Spleen (tissue), 11 donors: ENCODE measurements around the gene B4GALNT2. TPM values are rescaled to one million over a fixed set of nuclear protein-coding genes. Genes with fewer than 3 reads are reported as not detected.

Experiments used
- DNase-seq: peaks from one replicate; pipeline ENCODE4 v3.0.0-alpha.2; 2020
- H3K27ac ChIP-seq, 8 donors: fragments of 200-600 bp; sonication (generic) in 7 of 8; 1 replicate in 4 of 8; 2 replicates in 4 of 8; pipeline versions ENCODE4 v1.5.0 to v1.8.0; 2016 to 2021; ENCODE audit warnings: inconsistent platforms in 4 of 8, mild to moderate bottlenecking in 4 of 8, moderate library complexity in 1 of 8
- H3K27me3 ChIP-seq, 7 donors: fragments of 200-600 bp; sonication (generic) in 6 of 7; replicated peaks in 1 of 7; 1 replicate in 4 of 7; 2 replicates in 3 of 7; pipeline versions ENCODE4 v1.5.0 to v1.8.0; 2016 to 2021; ENCODE audit warnings: inconsistent platforms in 3 of 7, mild to moderate bottlenecking in 1 of 7
- H3K36me3 ChIP-seq, 6 donors: fragments of 200-600 bp; sonication (generic) in 5 of 6; 1 replicate in 4 of 6; 2 replicates in 2 of 6; pipeline versions ENCODE4 v1.5.0 to v1.8.0; 2016 to 2021; ENCODE audit warnings: inconsistent platforms in 2 of 6
- H3K4me1 ChIP-seq, 6 donors: fragments of 200-600 bp; sonication (generic) in 5 of 6; 1 replicate in 3 of 6; 2 replicates in 3 of 6; pipeline versions ENCODE4 v1.5.0 to v1.8.0; 2016 to 2021; ENCODE audit warnings: inconsistent platforms in 3 of 6
- H3K4me3 ChIP-seq, 8 donors: fragments of 200-600 bp; sonication (generic) in 7 of 8; 1 replicate in 4 of 8; 2 replicates in 4 of 8; pipeline versions ENCODE4 v1.5.0 to v1.8.0; 2016 to 2021; ENCODE audit warnings: inconsistent platforms in 4 of 8, mild to moderate bottlenecking in 4 of 8, moderate library complexity in 2 of 8
- H3K9me3 ChIP-seq, 8 donors: fragments of 200-600 bp; sonication (generic) in 7 of 8; 1 replicate in 4 of 8; 2 replicates in 4 of 8; pipeline versions ENCODE4 v1.5.0 to v1.8.0; 2016 to 2021; ENCODE audit warnings: inconsistent platforms in 4 of 8
- CTCF ChIP-seq, 11 experiments: fragments of 200-600 bp in 7 of 11; fragments of 450-650 bp in 4 of 11; sonication (generic) in 4 of 11; IDR thresholded peaks in 8 of 11; conservative IDR thresholded peaks in 3 of 11; 1 replicate in 7 of 11; 2 replicates in 4 of 11; pipeline versions ENCODE4 v1.4.0 to v1.8.0; 2016 to 2021; ENCODE audit warnings: antibody characterized with exemption in 11 of 11, inconsistent platforms in 4 of 11, mild to moderate bottlenecking in 1 of 11
- POLR2A ChIP-seq, 3 donors: fragments of 450-650 bp; IDR thresholded peaks; one replicate each; pipeline ENCODE4 v1.5.1; 2017; ENCODE audit warnings: antibody characterized with exemption in 3 of 3, mild to moderate bottlenecking in 1 of 3
- POLR2AphosphoS5 ChIP-seq, 3 donors: sonication (generic); formaldehyde crosslinking; IDR thresholded peaks; one replicate each; pipeline ENCODE4 v1.5.1; 2017; ENCODE audit warnings: antibody characterized with exemption in 3 of 3
- WGBS, 5 donors: extraction: QIAGEN DNeasy Blood & Tissue Kit in 3 of 5; methylation state at CpG; one replicate each; pipeline versions ENCODE4 v1.1.5 to v1.1.7; 2013 to 2018; 5-methylcytosine and 5-hydroxymethylcytosine counted together
- intact Hi-C: fragments of 100-400 bp; cut with DNase I; formaldehyde crosslinking; loops from one replicate; pipeline ENCODE4 v1.15.0; 2023; ENCODE audit warnings: low total_unique reads
- polyA plus RNA-seq, 3 donors: library from polyadenylated mRNA; stranded (reverse); fragments of 200-250 nt; gene quantifications; one replicate each; pipeline ENCODE4 v1.2.1, GENCODE V29; 2013
- total RNA-seq, 7 donors: library from RNA; depleted of rRNA in 3 of 7; stranded (reverse); fragments of >200 nt in 3 of 7; fragmentation: NEBNext Ultra II Directional in 4 of 7; extraction: Animal tissue kit (Norgen Biotek cat#: 25700) in 4 of 7; gene quantifications; one replicate each; pipeline versions ENCODE4 v1.1.0 to v1.2.1, GENCODE V29; 2016 to 2021
- donor health status: healthy with polysubstance abuse.
- donor health status: DM: no; HTN: no; CAD: no; lungs with moderate emphysema.
- donor health status: DM: no; HTN: no; CAD: no.
- donor health status: Bipolar disorder and iron deficiency.
- donor health status: healthy.
- donor health status: DM: no; HTN: no; CAD: no.
- donor health status: DM: yes; HTN: yes; CAD: no.

The B4GALNT2 gene
- total and polyA plus RNA-seq, 10 donors: 0.10 to 0.21 (median 0.18) TPM; not detected in 6

- Histone ChIP-seq H3K4me1 (peaks cover 2 to 30% (median 11%) of the 10 kb centered on the region in 6 donors), H3K4me3 (no peak overlapping the region), H3K27ac (no peak overlapping the region), H3K9me3 (no peaks in the 10 kb centered on the region), H3K27me3 (no peaks in the 10 kb centered on the region), H3K36me3 (peaks cover 0 to 10% (median 0%) of the 10 kb centered on the region in 6 donors)
- intact Hi-C loops: no loop called here
- WGBS, 5 donors: 56 to 81% (median 65%) methylated on average over 2 of the region's 2 CpGs
- TF ChIP-seq POLR2A (IDR thresholded peaks at IDR 0.05) (no peak), CTCF (IDR thresholded peaks at IDR 0.05 in 8 of 11, conservative IDR thresholded peaks at IDR 0.05 in 3 of 11) (no peak), POLR2AphosphoS5 (IDR thresholded peaks at IDR 0.05) (no peak)
- no peak for DNase-seq
Measured at GRCh38 chr17:49203796-49204195, 71.2 kb downstream of the B4GALNT2 start.

- H3K36me3 ChIP-seq: peaks cover 0 to 10% (median 0%) of the 10 kb centered on the region in 6 donors
- intact Hi-C loops: no loop called here
- H3K27ac ChIP-seq: no peak overlapping the region
- TF ChIP-seq POLR2AphosphoS5 (IDR thresholded peaks at IDR 0.05) (no peak), CTCF (IDR thresholded peaks at IDR 0.05 in 8 of 11, conservative IDR thresholded peaks at IDR 0.05 in 3 of 11) (no peak), POLR2A (IDR thresholded peaks at IDR 0.05) (no peak)
- no peaks in the 10 kb centered on the region for H3K9me3 ChIP-seq
- DNase-seq: peak; percentile 6
- no peaks in the 10 kb centered on the region for H3K27me3 ChIP-seq
- WGBS, 5 donors: 90 to 100% (median 96%) methylated on average over 2 of the region's 2 CpGs
- H3K4me3 ChIP-seq: no peak overlapping the region
- H3K4me1 ChIP-seq: peaks cover 9 to 37% (median 19%) of the 10 kb centered on the region in 6 donors
Measured at GRCh38 chr17:49204516-49204915, 71.9 kb downstream of the B4GALNT2 start.

- Histone ChIP-seq H3K9me3 (no peaks in the 10 kb centered on the region), H3K36me3 (peaks cover 0 to 22% (median 0%) of the 10 kb centered on the region in 6 donors), H3K27ac (peak overlapping the region in 7 of 8 donors; percentile 80 to 94 (median 88)), H3K27me3 (no peaks in the 10 kb centered on the region), H3K4me3 (peak overlapping the region in 5 of 8 donors; percentile 63 to 88 (median 77)), H3K4me1 (peaks cover 29 to 73% (median 64%) of the 10 kb centered on the region in 6 donors)
- WGBS, 5 donors: 71 to 78% (median 75%) methylated on average over 10 of the region's 10 CpGs
- no peak for DNase-seq
- intact Hi-C loops: no loop called here
- TF ChIP-seq CTCF (IDR thresholded peaks at IDR 0.05 in 8 of 11, conservative IDR thresholded peaks at IDR 0.05 in 3 of 11) (no peak), POLR2AphosphoS5 (IDR thresholded peaks at IDR 0.05) (no peak), POLR2A (IDR thresholded peaks at IDR 0.05) (no peak)
Measured at GRCh38 chr17:49209061-49209571, 76.5 kb downstream of the B4GALNT2 start.

GRCh38 chr17:49210158-49211029 is 77.8 kb downstream of the B4GALNT2 start, which contains the start of the genes ABI3 and GNGT2:
ABI3 (plus strand) TSS chr17:49210707; CDS start chr17:49210725, 18 bp downstream.
GNGT2 (minus strand) TSS chr17:49210574; CDS start chr17:49207422, 3,152 bp downstream.
- no peaks in the 10 kb centered on the region for H3K27me3 ChIP-seq
- H3K9me3 ChIP-seq: no peaks in the 10 kb centered on the region
- peaks cover 41 to 86% (median 76%) of the 10 kb centered on the region in 6 donors for H3K4me1 ChIP-seq
- intact Hi-C loops: no loop called here
- TF ChIP-seq POLR2AphosphoS5 (IDR thresholded peaks at IDR 0.05): peak; percentile 82 to 97 (median 96)
- no peak for TF ChIP-seq CTCF (IDR thresholded peaks at IDR 0.05 in 8 of 11, conservative IDR thresholded peaks at IDR 0.05 in 3 of 11)
- peak in 2 of 3 donors; percentile 85 to 95 for TF ChIP-seq POLR2A (IDR thresholded peaks at IDR 0.05)
- peak within 1 kb of the TSS; percentile 71 to 94 (median 87) for H3K27ac ChIP-seq
- peak; percentile 91 for DNase-seq
- peaks cover 0 to 29% (median 0%) of the 10 kb centered on the region in 6 donors for H3K36me3 ChIP-seq
- H3K4me3 ChIP-seq: peak within 1 kb of the TSS; percentile 58 to 88 (median 76)
- 8 to 26% (median 13%) methylated on average over 21 to 22 of the region's 22 CpGs for WGBS, 5 donors
